NCI-H460 (cell line): ENCODE results near the gene XG. TPM values are rescaled to one million over a fixed set of nuclear protein-coding genes. Genes with fewer than 3 reads are reported as not detected.
"Not testable (repeated sequence)": the region's sequence is repeated elsewhere in the genome, so short reads cannot be mapped to it uniquely, and the experiment has no call there.

ENCODE experiments used
- DNase-seq: peaks from one replicate; pipeline ENCODE4 v3.0.0-alpha.2; 2016; ENCODE audit warnings: low read depth; ENCODE audit errors: extremely low read depth
- polyA plus RNA-seq: library from polyadenylated mRNA; depleted of rRNA; stranded (reverse); fragments of >200 nt; gene quantifications from 2 replicates; pipeline ENCODE4 v1.2.3, GENCODE V29; 2014; cell fraction: nucleus; rRNA removed
- total RNA-seq: library from RNA; depleted of rRNA; stranded (reverse); fragments of >200 nt; shearing (Covaris generic); gene quantifications from 2 replicates; pipeline ENCODE4 v1.2.3, GENCODE V29; 2014; rRNA removed

The XG gene, protein sequence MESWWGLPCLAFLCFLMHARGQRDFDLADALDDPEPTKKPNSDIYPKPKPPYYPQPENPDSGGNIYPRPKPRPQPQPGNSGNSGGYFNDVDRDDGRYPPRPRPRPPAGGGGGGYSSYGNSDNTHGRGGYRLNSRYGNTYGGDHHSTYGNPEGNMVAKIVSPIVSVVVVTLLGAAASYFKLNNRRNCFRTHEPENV
- total RNA-seq, result not detected in 2 replicates
- polyA plus RNA-seq, result not detected in 2 replicates

DNA sequence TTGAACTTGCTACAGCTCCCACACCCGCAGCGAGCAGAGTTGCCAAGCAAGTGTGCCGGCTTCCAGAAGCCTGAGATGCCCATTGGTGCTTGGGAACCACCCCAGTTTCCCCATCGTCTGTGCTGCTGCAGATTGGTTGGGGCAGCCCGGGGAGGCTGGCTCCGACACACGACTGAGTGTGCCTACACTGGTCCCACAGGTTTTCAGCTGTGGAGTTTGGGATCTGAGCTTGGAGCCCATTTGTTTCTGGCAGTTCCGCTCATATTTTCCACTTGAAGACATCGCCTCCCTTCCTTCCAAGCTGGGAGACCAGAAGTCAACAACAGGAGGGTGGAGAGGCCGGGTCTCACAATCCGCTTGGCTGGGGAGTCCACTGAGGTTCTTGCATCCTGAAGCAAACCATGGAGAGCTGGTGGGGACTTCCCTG is at the start of gene XG:
TSS of gene XG (plus strand) at position 167 of the 427 bp plus-strand sequence. CDS start at position 402, 235 bp downstream.
- not testable (repeated sequence) for DNase-seq

DNA sequence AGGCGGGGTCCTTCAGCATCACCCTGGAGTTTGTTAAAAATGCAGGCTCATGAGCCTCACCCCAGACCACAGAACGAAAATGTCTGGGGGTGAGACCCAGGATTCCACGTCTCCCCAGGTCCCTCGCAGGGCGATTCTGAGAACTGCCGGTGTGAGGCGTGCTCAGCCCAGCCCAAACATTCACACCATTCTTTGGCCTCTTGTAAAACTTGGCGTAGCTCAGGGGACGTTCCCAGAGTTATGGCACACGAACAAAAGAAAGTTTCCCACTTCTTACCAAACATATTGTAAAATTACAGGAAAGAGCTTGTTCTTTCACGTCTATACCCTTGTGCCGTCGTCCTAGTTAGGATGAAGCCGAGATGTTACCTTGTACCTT is 47.9 kb upstream of the XG start:
- DNase-seq, result no peak

DNA sequence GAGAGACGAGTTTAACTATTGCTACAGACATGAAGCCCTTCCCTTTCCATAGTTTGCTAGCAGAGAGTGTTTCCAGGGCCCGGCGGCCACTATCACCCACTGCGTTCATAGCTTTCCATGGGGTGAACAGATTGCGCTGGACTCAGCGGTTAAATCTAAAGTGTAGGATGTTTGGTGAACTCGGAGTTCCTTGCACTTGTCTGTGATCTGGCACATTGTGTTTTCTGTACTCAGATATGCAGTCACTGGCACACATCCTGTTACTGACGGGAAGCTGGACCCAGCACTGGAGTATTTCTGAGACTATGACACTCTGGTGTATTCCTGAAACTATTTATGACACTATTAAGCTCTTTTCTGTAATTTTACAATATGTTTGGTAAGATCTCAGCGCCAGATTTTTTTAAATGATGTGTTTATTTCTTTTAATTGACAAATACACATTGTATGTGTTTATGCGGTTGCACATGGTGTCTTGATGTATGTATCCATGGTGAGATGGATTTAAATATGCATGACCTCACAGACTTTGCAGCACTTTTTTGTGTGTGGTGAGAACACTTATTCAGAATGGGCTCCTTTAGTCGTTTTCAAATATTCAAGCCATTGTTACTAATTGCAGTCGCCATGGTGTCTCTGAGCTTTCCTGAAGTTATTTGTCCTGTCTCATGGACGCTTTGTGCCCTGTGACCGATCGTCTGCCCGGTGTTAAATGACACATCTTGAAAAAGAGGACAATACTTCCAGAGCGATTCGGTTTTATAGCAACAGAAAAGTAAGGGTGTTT is 46.6 kb upstream of the XG start:
- DNase-seq, result no peak

DNA sequence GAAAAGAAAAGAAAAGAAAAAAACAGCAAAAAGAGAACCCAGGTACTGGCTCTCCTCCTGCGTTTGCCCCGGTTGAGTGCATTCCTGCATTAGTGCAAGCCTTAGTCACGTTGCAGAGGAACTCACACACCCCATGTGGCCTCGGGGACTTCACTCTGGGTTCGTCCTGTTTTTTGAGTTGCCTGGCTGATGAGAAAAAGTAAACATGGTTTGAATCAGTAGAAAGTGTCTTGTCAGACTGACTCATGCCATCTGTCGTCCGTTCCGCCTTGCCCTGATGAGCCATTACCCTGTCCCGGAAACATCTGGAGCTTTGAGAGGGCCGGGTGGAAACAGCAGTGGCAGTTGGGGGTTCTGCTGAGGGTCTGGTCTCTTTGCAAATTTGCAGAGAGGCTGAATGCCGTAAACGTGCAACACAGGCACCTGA is 44.5 kb upstream of the XG start:
- DNase-seq, result peak; percentile 95

DNA sequence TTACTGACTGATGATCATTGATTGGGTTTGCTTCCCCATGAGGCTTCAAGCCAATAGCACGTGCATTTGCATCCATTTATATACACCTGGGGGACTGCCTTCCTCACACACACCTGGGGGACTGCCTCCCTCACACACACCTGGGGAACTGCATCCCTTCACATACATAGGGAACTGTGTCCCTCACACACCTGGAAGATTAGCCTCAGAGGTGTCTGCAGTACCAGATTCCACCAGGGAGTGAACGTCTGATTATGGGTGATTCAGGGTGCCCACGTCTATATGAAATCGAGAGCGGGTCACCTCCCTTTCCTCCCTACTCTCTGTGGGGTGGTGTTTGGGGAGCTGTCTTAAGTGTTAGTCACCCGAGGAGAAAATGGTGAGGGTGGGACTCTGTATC is 43.8 kb upstream of the XG start:
- no peak for DNase-seq

DNA sequence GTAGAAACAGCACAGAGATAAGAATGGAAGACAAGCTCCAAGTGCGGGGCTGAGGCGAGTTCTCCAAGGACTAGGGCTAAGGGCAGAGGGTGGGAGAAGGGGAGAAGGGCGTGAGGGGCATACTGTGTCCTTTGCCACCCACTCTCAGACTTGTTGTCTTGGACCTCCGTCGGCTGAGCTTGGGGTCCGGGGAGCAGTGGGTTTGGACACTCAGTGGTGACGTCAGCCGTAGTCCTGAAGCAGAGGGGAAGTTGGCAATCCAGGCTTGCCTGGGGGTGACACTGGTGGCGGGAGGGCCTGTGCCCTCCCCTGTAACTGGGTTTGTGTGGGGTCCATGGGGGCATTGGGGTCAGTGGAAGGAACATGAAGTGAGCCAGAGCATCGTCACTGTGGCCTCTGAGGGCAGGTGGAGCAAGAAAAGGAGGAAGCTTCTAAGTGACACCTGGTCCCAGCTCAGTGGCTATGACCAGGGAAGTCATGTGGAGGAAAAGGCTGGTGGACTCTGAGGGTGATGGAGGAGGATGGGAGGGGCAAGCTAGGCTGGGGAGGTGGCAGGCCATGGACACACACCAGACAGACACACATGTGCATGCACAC is 43.1 kb upstream of the XG start:
- no peak for DNase-seq

DNA sequence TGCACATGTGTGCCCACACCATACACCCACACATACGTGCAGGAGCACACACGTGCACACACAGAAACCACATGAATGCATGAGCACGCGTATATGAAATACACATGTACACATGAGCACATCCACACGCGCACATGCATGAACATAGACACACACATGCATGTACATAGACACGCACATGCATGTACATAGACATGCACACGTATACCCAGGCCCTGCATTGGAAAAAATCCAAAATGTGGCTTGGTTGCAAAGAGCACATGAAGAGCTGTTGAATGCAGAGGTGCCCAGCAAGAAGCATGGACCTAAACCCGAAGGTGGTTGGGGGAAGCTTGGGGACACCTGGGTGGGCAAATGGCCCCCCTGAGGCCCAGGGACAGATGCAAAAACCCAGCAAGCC is 42.3 kb upstream of the XG start:
- DNase-seq, result no peak

DNA sequence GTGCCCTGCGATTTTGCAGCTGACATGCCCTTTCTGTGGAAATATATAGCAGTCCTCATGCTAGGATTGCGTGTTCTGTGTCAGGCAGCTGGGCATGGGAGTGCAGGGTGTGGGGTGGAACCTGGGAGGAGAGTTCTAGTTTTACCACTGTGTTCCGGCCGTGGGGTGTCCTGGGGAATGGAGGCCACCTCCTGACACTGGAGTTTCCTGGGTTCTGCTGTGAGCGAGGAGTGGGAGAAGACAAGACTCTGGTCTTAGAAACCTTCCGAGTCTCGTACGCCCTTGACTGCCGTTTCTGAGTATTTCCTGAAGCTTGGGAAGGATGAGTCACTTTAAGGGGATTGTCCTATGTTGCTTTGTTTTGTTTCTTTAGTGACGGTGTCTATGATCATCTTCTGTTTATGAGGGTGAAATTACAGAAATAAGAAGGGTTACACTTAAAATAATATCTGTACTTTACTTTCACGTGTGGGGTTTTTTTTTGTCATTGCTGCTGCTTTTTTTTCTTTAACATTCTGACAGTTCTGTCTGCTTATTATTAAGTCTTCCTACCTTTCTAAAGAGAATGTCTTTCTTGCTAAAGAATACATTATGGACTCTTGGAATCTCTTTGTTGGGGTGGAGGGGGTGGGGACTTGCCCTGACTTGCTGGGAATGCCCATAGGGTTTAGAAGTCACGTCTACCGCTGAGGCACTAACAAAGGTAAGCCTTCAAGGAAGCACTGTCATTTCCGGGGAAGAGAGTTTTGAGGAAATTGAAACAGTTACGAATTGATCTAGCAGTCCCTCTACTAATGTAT is 41.6 kb upstream of the XG start:
- peak; percentile 60 for DNase-seq

DNA sequence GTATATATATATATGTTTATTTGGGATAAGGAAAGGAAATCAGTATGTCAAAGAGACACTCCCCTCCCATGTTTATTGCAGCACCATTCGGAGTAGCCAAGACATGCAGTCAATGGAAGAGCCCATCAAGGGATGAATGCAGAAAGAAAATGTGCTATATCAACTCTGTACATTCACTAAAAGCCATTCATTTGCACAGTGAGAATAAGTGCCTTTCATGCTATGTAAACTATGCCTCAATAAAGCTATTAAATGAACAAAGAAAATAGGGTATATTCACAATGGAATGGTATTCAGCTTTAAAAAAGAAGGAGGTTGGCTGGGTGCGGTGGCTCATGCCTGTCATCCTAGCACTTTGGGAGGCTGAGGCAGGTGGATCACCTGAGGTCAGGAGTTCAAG is 40.4 kb upstream of the XG start:
- DNase-seq, result no peak

DNA sequence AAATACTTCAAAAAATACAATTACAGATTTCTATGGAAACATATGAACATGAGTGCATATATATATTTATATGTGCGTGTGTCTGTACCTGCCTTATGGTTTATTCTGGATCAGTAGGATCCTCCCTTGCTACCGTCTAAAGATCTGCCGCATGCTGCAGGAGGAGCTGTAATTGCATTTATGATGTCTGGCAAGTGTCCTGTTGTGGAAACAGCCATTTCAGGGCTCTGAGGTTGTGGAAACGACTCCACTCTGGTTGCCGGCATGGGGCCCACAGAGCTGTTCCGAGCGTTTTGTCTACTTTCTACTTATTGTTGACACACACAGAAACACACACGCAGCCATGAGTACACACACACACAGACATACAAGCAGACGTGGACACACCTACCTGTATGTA is 39.4 kb upstream of the XG start:
- DNase-seq, result no peak

DNA sequence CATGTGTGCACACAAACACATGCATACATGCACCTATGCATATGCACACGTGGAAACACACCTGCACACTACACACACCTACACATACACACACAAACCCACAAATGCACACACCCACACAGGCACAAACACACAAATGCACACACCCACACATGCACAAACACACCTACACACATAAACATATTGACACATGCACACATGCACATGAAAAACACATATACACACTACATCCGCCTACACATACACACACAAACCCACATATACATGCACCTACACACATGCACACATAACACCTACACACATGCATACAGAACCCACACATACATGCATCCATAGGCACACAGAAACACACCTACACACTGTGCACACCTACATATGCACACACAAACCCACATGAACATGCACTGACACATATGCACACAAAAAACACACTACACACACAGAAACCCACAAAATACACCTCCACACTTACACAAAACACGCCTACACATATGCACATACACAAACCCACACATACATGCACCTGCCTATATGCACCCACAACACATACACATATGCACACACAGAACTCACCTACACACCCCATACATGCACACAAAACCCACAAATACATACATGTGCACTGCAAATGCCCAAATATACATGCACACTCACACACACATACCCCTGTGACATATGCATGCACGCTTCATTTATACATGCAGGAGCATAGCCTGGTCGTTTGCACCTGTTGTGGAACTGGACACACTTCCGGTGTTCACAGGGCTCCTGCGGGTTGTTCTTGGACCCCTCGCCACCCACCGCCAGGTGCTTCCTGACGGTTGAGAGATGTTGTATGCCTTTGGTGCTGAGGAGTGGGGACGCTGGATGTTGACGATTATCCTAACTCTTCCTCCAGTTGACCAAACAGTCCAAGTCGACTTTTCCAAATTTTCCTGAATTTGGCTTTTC is 38.7 kb upstream of the XG start:
- DNase-seq, result no peak

DNA sequence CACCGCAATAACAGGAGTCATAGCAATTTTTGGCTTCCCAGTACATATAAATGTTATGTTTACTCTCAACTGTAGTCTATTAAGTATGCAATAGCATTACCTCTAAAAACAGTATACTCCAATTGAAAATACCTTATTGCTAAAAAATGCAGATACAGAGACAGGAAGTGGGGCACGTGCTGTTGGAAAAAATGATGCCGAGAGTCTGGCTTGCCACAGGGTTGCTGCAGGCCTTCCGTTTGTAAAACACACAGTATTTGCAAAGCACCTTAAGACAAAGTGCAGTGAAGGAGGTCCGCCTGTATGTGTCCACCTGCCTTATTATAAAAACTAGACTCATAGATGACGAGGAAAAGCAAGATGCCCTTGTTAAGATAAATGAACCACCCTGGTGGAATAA is 37.3 kb upstream of the XG start:
- DNase-seq, result no peak

DNA sequence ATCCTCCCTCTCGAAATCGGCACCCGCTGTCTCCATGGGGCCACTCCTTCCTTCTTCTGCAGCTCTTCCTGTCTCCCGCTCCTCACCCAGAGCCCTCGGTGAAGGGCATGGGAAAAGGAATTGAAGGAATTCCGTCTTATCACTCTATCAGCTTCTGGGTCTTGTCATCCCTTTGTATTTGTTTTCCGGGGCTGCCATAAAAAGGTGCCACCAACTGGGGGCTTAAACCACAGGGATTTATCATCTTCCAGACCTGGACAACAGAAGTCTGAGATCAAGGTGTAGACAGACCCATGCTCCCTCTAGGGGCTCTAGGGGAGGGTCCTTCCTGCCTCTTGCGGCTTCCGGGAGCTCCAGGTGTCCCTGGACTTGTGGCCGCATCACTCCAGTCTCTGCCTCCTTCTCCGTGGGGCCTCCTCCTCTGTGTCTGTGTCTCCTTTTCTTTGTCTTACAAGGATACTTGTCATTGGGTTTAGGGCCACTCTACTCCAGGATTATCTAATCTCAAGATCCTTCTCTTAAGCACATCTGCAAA is 36.7 kb upstream of the XG start:
- no peak for DNase-seq

DNA sequence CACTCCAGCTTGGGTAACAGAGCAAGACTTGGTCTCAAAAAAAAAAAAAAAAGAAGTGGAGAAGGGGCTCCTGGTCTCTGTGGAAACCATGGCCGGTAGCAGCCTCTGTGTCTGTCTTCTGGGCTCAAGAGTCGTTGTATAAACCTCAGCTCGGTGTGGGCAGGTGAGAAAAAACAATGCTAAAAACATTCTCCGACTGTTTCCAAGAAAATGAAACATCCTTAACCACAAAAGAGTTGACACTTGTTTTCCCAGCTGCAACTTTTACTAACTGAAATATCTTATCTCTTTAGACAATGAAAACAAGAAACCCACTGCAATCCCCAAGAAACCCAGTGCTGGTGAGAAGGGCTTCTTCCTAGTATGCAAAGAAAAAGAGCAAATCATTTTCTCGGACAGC is 34.5 kb upstream of the XG start:
- DNase-seq, result no peak

DNA sequence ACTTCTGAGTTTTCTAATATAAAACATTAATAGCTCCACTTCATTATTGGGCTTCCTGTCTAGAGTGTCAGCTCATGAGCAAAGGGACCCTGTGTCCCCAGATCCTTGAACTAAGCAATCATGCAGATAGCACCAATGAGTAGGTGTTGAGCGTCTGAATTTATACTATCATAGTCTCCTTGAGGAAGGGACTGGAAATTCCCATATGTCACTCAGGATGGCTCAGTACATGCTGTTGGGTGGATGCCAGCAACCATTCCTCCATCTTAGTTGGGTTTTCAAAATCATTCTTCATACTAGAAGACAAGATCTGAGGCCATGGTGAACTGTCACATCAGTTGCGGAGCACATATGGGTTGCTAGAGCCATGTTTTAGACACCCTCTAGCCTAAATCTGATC is 33.0 kb upstream of the XG start:
- no peak for DNase-seq

DNA sequence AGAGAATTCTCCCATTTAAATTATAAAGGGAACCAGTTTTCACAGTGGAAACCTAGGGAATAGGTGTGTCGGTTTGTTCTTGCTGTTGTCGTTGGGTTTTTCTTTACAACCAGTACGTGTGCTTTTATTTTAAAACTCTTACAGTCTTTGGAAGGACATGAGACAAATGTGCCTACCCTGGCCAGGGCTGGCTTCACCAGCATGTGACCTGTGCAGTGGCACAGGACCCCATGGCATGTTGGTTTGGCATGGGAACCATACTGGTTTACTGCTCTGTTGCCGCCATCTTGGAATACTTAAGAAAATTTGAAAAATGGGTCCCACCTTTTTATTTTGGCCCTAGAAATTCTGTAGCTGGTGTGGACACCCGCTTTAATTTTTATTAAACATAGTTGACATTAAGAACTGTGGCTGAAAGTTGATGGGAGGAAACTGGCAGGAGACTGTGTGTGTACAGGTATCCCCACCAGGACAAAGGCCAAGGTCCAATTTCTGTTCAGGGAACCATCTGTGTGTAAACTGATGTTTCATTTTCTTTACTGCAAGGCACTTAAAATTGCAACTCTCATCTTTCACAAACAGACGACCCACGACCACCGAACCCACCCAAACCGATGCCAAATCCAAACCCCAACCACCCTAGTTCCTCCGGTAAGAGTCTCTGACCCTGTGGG is 31.9 kb upstream of the XG start:
- DNase-seq, result no peak

DNA sequence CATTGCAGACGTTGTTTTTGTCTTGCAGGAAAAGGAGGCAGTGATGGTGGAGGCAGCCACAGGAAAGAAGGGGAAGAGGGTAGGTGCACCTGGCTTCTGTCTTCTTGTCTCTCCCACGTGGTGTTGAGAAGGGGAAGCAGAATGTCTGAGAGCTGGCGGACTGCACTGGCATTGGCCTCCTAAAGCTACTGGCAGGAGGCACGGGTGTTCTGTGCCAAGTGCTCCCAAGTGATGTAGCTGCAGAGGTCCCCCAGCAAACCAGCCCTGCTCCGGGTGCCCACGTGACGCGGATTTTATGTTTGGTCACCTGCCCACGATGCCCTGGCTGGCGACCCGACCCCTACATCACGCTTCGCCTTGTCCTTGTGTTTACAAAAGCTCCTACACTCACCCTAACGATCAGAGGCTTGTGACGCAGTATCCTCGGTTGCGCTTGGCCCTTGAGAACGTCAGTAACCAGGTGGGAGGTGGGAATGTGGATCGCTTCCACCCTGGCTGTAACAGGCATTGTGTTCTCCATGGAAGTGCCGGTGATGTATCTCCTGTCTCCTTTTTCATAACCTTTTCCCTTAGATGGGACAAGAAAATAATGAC is 28.5 kb upstream of the XG start:
- no peak for DNase-seq

DNA sequence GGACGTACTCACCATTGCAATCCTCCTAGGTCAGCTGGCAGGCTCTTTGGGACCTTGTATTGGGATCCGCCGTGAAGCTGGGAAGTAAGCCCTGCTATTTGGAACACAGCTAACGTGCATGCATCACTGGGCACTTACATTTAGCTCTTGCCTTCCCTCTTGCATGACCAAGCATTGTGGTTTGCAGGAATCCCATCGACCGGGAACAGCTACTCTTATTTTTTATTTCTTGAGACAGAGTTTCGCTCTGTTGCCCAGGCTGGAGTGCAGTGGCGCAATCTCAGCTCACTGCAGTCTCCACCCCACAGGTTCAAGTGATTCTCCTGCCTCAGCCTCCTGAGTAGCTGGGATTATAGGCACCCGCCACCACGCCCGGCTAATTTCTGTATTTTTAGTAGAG is 24.6 kb upstream of the XG start:
- not testable (repeated sequence) for DNase-seq

DNA sequence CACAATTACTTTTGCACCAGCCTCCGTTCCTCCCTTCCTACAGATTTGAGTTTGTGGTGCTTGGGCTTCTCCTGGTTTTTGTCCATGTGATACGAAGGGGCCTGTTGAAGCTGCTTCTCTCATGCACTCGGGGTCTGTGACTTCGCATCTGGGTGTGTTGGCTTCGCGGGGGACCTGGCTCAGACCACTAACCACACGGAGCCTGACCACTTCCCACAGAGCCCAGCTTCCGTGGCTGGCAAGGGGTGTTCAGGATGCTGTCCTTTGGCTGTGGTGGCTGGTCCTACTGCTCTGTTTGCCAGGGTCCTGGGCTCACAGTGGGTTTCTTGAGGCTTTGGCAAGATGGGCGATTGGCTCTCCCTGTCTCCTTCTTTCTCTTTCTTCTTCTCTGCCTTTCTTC is 19.8 kb upstream of the XG start:
- no peak for DNase-seq
